Heart right ventricle (tissue), 16 donors: ENCODE measurements around the gene WWOX. TPM values are rescaled to one million over a fixed set of nuclear protein-coding genes. Genes with fewer than 3 reads are reported as not detected.

Source experiments
- ATAC-seq, 8 donors: fragments of 200-7000 bp; cut with Tn5 transposase; one replicate each; pipeline ENCODE4 v1.9.1; 2020; ENCODE audit warnings: mild to moderate bottlenecking in 8 of 8, moderate library complexity in 8 of 8, moderate number of reproducible peaks in 1 of 8
- DNase-seq, 2 donors: peaks; one replicate each; pipeline ENCODE4 v3.0.0-alpha.2; 2020
- H3K27ac ChIP-seq, 10 donors: fragments of 200-600 bp; sonication (generic) in 2 of 10; one replicate each; pipeline versions ENCODE4 v1.5.0 to v1.8.0; 2020 to 2022; ENCODE audit warnings: mild to moderate bottlenecking in 3 of 10
- H3K27me3 ChIP-seq, 7 donors: fragments of 200-600 bp; one replicate each; pipeline ENCODE4 v1.8.0; 2021 to 2022; ENCODE audit warnings: mild to moderate bottlenecking in 2 of 7
- H3K36me3 ChIP-seq, 9 donors: fragments of 200-600 bp; sonication (generic) in 1 of 9; one replicate each; pipeline versions ENCODE4 v1.5.0 to v1.8.0; 2020 to 2022; ENCODE audit warnings: mild to moderate bottlenecking in 2 of 9
- H3K4me1 ChIP-seq, 9 donors: fragments of 200-600 bp; sonication (generic) in 1 of 9; one replicate each; pipeline versions ENCODE4 v1.5.0 to v1.8.0; 2020 to 2022; ENCODE audit warnings: mild to moderate bottlenecking in 4 of 9
- H3K4me3 ChIP-seq, 10 donors: fragments of 200-600 bp; sonication (generic) in 2 of 10; one replicate each; pipeline versions ENCODE4 v1.5.0 to v1.8.0; 2020 to 2022; ENCODE audit warnings: mild to moderate bottlenecking in 7 of 10, moderate library complexity in 2 of 10
- H3K9me3 ChIP-seq, 11 donors: fragments of 200-600 bp in 10 of 11; sonication (generic) in 2 of 11; one replicate each; pipeline versions ENCODE4 v1.5.0 to v1.8.0; 2013 to 2022; ENCODE audit warnings: mild to moderate bottlenecking in 2 of 11, control low read depth in 1 of 11, moderate library complexity in 1 of 11
- WGBS, 2 donors: extraction: QIAGEN DNeasy Blood & Tissue Kit; methylation state at CpG; one replicate each; pipeline ENCODE4 v1.1.7; 2013; ENCODE audit warnings: inconsistent platforms in 1 of 2; 5-methylcytosine and 5-hydroxymethylcytosine counted together
- intact Hi-C, 10 donors: fragments of 100-400 bp; cut with DNase I; formaldehyde crosslinking; loops; one replicate each; pipeline versions ENCODE4 v1.11.1 to v1.14.2; 2022
- polyA plus RNA-seq, 2 donors: library from polyadenylated mRNA; stranded (reverse); fragments of 200-250 nt; gene quantifications; one replicate each; pipeline ENCODE4 v1.2.3, GENCODE V29; 2013
- total RNA-seq, 10 donors: library from RNA; stranded (reverse); fragmentation: NEBNext Ultra II Directional in 3 of 10; extraction: Animal tissue kit (Norgen Biotek cat#: 25700) in 3 of 10; gene quantifications; one replicate each; pipeline versions ENCODE4 v1.2.1 to v1.2.4, GENCODE V29; 2021 to 2023
- TF ChIP-seq, protein P1 (sequence below), 9 donors: fragments of 200-600 bp; sonication (generic) in 2 of 9; IDR thresholded peaks; one replicate each; pipeline versions ENCODE4 v1.5.0 to v1.8.0; 2021 to 2022; ENCODE audit warnings: antibody characterized with exemption in 9 of 9, mild to moderate bottlenecking in 5 of 9, moderate library complexity in 1 of 9
- donor health status: Arrhythmogenic right ventricular cardiomyopathy.
- donor health status: ischemic (EF 13 %, LVEDD 7.1; RV severe dilation, severe dysfunction).
- donor health status: healthy with polysubstance abuse.
- donor health status: DM: no; HTN: yes; CAD: no.
- donor health status: DM: no; HTN: no; CAD: no.
- donor health status: ischemic (EF 25% LVEDD 6.9; RV normal size, moderate dysfunction).
- donor health status: ischemic (EF 25% LVEDD 5.7; RV mildly dilated, moderate dysfunction).
- donor health status: healthy.
- donor health status: DM: yes; HTN: yes; CAD: no.
- donor health status: Ischemic cardiomyopathy.
- donor health status: ischemic (EF 35%, LVEDD 5.7; RV mildly dilated, moderate dysfunction).
- donor health status: nonischemic (EF 11% LVEDD 7.7; RV severe dilation, severe dysfunction).
- donor health status: DM: yes; HTN: yes; CAD: no.
- donor health status: PGD.
- donor health status: ischemic (EF 29% LVEDD 5.4; RV normal size, mild dysfunction).
- donor health status: nonischemic (EF 23%, LVEDD 6.1; RV moderate dilation, normal function).

WWOX gene
- total and polyA plus RNA-seq, 12 donors, result 4.9 to 15.0 (median 9.9) TPM

GRCh38 chr16:78421181-78421708 lies 321.8 kb downstream of the WWOX start:
- TF ChIP-seq, protein P1, sequence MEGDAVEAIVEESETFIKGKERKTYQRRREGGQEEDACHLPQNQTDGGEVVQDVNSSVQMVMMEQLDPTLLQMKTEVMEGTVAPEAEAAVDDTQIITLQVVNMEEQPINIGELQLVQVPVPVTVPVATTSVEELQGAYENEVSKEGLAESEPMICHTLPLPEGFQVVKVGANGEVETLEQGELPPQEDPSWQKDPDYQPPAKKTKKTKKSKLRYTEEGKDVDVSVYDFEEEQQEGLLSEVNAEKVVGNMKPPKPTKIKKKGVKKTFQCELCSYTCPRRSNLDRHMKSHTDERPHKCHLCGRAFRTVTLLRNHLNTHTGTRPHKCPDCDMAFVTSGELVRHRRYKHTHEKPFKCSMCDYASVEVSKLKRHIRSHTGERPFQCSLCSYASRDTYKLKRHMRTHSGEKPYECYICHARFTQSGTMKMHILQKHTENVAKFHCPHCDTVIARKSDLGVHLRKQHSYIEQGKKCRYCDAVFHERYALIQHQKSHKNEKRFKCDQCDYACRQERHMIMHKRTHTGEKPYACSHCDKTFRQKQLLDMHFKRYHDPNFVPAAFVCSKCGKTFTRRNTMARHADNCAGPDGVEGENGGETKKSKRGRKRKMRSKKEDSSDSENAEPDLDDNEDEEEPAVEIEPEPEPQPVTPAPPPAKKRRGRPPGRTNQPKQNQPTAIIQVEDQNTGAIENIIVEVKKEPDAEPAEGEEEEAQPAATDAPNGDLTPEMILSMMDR (IDR thresholded peaks at IDR 0.05), result no peak
- peaks cover 0 to 3% (median 0%) of the 10 kb centered on the region in 11 donors for H3K9me3 ChIP-seq
- intact Hi-C loops, result no loop called here
- no peak for DNase-seq
- no peaks in the 10 kb centered on the region for H3K4me1 ChIP-seq
- H3K36me3 ChIP-seq, result no peaks in the 10 kb centered on the region
- H3K27me3 ChIP-seq, result no peaks in the 10 kb centered on the region
- H3K27ac ChIP-seq, result no peak overlapping the region
- 89 to 93% methylated on average over 3 of the region's 3 CpGs for WGBS, 2 donors
- no peak for ATAC-seq
- H3K4me3 ChIP-seq, result no peak overlapping the region

GRCh38 chr16:78425281-78425680 lies 325.8 kb downstream of the WWOX start:
- Histone ChIP-seq H3K9me3 (peaks cover 0 to under 1% (median 0%) of the 10 kb centered on the region in 11 donors), H3K36me3 (no peaks in the 10 kb centered on the region), H3K27ac (no peak overlapping the region), H3K4me1 (no peaks in the 10 kb centered on the region), H3K27me3 (no peaks in the 10 kb centered on the region), H3K4me3 (no peak overlapping the region)
- DNase-seq (no peak), ATAC-seq (no peak)
- intact Hi-C loops, result no loop called here
- TF ChIP-seq, protein P1 (IDR thresholded peaks at IDR 0.05), result no peak
- WGBS, 2 donors, result 90 to 92% methylated on average over 4 of the region's 4 CpGs

- intact Hi-C loops, result no loop called here
- TF ChIP-seq, protein P1 (IDR thresholded peaks at IDR 0.05), result no peak
- H3K4me3 ChIP-seq, result no peak overlapping the region
- no peaks in the 10 kb centered on the region for H3K9me3 ChIP-seq
- H3K27me3 ChIP-seq, result no peaks in the 10 kb centered on the region
- no peaks in the 10 kb centered on the region for H3K4me1 ChIP-seq
- 91 to 94% methylated on average over 7 of the region's 7 CpGs for WGBS, 2 donors
- ATAC-seq, result no peak
- no peak for DNase-seq
- no peaks in the 10 kb centered on the region for H3K36me3 ChIP-seq
- H3K27ac ChIP-seq, result no peak overlapping the region
These were observed 326.5 kb downstream of the WWOX start for GRCh38 chr16:78425891-78426510.

DNA sequence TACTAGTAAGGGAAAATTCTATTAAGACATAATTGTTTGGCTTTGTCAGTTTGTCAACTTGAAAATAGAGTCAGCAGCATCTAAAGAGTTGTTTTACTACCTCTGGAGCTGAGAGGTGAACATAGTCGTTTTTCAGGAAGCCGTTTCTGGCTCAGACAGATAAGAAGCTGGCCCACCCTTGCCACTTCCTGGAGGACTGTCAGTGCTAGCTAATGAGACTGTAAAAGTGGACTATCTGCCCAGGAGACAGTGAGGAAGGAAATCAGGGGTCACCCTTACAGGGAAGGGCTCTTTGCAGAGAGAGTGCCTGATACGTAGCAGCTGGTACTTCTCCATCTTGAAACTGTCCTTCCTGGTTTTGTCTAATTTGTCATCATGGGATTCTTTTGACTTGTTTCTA lies 328.7 kb downstream of the WWOX start:
- intact Hi-C loops, result no loop called here
- DNase-seq (no peak), ATAC-seq (no peak)
- H3K36me3 ChIP-seq, result peaks cover 0 to 7% (median 0%) of the 10 kb centered on the region in 9 donors
- TF ChIP-seq, protein P1 (IDR thresholded peaks at IDR 0.05), result no peak
- H3K27me3 ChIP-seq, result no peaks in the 10 kb centered on the region
- H3K4me3 ChIP-seq, result no peak overlapping the region
- H3K27ac ChIP-seq, result no peak overlapping the region
- 44 to 70% methylated on average over 3 of the region's 3 CpGs for WGBS, 2 donors
- no peaks in the 10 kb centered on the region for H3K9me3 ChIP-seq
- H3K4me1 ChIP-seq, result no peaks in the 10 kb centered on the region
